Nephron progenitor cell (in vitro differentiated cells): Measurements from ENCODE around the gene TNS1.
A peak's percentile ranks its signal among the peaks of the same experiment; 100 is the strongest.

Experiments
- DNase-seq: peaks from one replicate; pipeline ENCODE4 v3.0.0; 2021
- H3K27ac Mint-ChIP-seq: 2 replicates; pipeline ENCODE4 v1.8.0; 2021; ENCODE audit warnings: mild to moderate bottlenecking, moderate library complexity, mixed read lengths
- H3K27me3 Mint-ChIP-seq: 2 replicates; pipeline ENCODE4 v1.8.0; 2021; ENCODE audit warnings: mild to moderate bottlenecking, low read depth, mixed read lengths; ENCODE audit not compliant: poor library complexity
- H3K36me3 Mint-ChIP-seq: 2 replicates; pipeline ENCODE4 v1.8.0; 2021; ENCODE audit warnings: low read depth, mixed read lengths
- H3K4me1 Mint-ChIP-seq: 2 replicates; pipeline ENCODE4 v1.8.0; 2021; ENCODE audit warnings: mixed read lengths
- H3K4me3 Mint-ChIP-seq: 2 replicates; pipeline ENCODE4 v1.8.0; 2021; ENCODE audit warnings: mild to moderate bottlenecking, moderate library complexity, mixed read lengths
- H3K9me3 Mint-ChIP-seq: 2 replicates; pipeline ENCODE4 v1.8.0; 2021; ENCODE audit warnings: mild to moderate bottlenecking, moderate library complexity, mixed read lengths
- CTCF ChIP-seq: fragments of 200-600 bp; sonication (generic); IDR thresholded peaks from 2 replicates; pipeline ENCODE4 v1.5.0; 2021; ENCODE audit warnings: antibody characterized with exemption

Gene TNS1

DNA sequence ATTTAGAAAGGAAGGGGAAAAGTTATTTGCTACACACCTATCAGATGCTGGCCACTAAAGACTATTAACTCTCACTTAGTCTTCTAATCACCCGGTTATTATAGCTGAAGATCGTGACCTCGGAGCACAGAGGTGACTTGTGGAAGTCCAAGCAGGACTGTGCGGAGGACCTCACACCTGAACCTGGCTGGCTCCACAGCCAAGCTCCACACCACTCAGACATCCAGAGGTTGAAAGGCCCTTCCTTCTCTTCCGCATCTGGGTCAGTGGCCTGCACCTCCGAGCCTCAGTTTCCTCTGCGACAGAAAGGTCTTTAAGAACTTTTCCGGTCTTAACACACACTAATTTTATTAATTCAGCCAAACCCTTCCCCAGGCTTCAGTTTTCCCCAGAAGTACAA, 57.9 kb downstream of the TNS1 start:
- DNase-seq, result no peak
- Mint-ChIP-seq H3K9me3 (no peaks in the 10 kb centered on the region), H3K4me3 (no peak overlapping the region), H3K27ac (no peak overlapping the region), H3K4me1 (peaks cover 84% of the 10 kb centered on the region), H3K36me3 (no peaks in the 10 kb centered on the region), H3K27me3 (peaks cover 23% of the 10 kb centered on the region)
- no peak for TF ChIP-seq CTCF

DNA sequence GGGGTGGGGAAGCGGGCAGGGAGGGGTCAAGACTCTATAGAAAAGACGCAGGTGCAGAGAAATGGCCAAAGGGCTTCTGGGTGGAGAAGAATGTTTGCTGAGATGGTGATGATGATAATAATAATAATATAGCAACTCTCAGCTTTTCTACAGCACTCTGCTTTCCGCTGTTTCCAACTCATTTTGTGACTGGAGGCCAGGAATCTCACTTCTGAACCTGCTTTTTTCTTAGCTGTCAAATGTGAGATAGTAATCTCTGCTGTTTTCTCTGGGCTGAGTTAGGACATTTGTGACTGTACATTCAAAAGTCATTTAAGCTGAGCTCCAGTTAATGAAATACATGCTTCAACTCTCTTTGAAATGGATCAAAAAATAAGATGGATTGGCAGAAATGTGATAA, 58.4 kb downstream of the TNS1 start:
- peaks cover 79% of the 10 kb centered on the region for H3K4me1 Mint-ChIP-seq
- no peak overlapping the region for H3K27ac Mint-ChIP-seq
- no peak for DNase-seq
- H3K4me3 Mint-ChIP-seq, result no peak overlapping the region
- no peaks in the 10 kb centered on the region for H3K36me3 Mint-ChIP-seq
- no peak for TF ChIP-seq CTCF
- no peaks in the 10 kb centered on the region for H3K9me3 Mint-ChIP-seq
- H3K27me3 Mint-ChIP-seq, result peaks cover 23% of the 10 kb centered on the region

DNA sequence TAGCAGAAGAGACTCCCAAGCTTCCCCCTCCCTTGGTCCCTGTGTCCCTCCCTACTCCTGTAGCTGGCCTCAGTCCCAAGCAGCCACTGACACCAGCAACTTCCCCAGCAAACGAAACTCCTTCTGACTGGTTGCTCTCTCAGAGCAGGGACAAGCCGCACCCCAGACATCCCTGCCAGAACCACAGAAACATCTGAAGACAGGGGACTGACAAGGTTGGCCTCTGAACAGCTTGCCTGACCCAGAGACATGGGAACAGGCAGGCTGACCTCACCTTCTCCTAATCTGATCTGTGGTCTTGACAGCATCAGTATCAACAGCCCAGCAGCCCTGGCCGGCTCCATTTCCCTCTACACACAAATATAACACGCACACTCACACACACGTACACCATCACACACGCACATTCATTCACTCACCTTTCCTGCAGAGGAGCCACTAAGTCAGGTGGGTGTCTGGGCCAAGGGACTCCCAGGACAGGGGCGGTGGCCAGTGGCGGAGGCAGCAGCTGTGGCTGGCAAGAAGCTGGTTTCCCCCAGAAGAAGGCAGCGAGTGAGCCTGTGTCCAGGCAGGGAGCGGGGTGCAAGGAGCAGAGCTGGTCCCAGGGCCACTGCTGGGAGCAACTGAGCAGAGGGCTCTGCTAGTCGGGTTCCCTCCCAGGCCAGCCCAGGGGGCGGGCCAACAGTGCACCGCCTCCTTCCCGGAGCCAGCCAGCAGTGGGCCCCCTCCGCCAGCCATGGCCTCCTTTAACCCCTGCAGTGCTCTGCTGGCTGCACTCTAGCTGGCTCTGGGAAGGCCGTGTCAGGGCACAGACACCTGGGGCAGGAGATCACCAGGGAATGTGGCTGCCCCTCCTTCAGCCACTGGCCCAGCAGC, 59.1 kb downstream of the TNS1 start:
- peaks cover 17% of the 10 kb centered on the region for H3K27me3 Mint-ChIP-seq
- TF ChIP-seq CTCF, result no peak
- peak overlapping the region; percentile 60 for H3K4me3 Mint-ChIP-seq
- peaks cover 73% of the 10 kb centered on the region for H3K4me1 Mint-ChIP-seq
- no peak overlapping the region for H3K27ac Mint-ChIP-seq
- H3K36me3 Mint-ChIP-seq, result no peaks in the 10 kb centered on the region
- H3K9me3 Mint-ChIP-seq, result no peaks in the 10 kb centered on the region
- peak; percentile 87 for DNase-seq

DNA sequence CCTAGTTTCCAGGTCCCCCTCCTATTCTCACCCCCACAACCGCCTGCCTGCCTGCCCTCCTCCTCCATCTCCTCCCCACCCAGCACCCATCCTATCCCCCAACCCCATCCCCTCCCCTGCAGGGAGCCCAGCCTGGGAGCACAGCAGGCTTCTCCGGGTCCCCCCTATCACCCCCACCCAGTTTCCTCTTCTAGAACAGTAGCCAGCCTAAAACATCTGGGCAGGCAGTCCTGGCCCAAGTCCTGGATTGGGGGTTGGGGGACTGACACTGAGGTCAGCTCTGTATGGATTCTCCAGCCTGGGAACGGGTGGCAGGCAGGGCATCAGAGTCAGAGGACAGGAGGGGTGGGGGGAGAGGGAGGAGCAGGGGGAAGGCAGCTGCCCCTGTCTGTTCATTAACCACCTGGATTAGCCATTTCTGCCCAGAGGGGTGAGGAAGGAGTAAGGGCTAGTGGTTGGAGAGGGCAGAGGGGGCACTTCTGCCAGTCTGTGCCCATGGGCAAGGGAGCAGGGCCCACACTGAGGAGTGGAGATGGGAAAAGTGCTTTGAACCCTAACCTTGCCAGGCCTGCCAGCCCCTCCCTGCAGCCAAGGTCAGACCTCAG, 60.0 kb downstream of the TNS1 start:
- Mint-ChIP-seq H3K36me3 (no peaks in the 10 kb centered on the region), H3K27ac (no peak overlapping the region), H3K4me1 (peaks cover 71% of the 10 kb centered on the region), H3K9me3 (no peaks in the 10 kb centered on the region), H3K27me3 (peaks cover 14% of the 10 kb centered on the region), H3K4me3 (no peak overlapping the region)
- TF ChIP-seq CTCF, result no peak
- no peak for DNase-seq

DNA sequence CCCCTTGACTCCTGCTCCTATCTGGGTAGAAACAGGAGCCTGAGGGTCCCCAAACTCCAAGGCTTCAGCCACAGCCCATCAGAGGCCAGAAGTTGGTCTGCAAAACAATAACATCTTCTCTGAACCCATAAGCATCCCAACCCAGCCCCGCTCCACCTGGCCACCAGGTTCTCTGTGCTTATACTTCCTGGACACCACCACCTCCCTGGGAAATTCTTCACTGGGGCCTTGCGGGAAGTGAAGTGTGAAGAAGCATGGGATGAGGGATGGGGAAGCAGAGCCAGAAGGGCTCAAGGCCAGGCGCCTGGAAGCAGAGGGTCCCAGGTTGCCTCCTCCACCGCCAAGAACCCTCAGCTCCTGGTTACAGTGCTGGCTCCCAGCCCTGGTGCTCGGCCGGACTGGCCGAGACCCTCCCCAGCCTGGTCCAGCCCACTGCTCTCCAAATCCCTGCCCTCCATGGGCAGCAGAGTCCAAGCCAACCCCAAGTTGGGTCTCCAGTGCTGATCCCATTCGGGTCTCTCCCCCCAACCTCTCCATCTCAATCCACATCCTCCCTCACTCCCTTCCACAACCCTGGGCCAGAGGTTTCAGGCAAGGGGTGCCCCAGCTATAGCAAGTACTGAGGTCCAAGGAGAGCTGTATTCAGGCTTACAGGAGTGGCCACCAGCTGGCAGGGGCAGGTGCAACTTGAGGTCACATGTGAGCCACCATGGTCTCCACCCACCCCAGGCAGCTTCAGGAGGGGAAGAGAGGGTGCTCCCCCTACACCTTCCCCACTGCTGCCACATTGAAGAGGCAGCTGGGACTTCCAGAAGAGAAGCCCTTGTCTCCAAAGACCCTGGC, 60.7 kb downstream of the TNS1 start:
- Mint-ChIP-seq H3K27ac (no peak overlapping the region), H3K4me3 (no peak overlapping the region)
- no peak for DNase-seq

More for the DNA sequence above, 60.7 kb downstream of the TNS1 start:
- Mint-ChIP-seq H3K4me1 (peaks cover 69% of the 10 kb centered on the region), H3K36me3 (no peaks in the 10 kb centered on the region), H3K27me3 (peaks cover 11% of the 10 kb centered on the region), H3K9me3 (no peaks in the 10 kb centered on the region)
- TF ChIP-seq CTCF, result no peak
